Testis (tissue), 3 donors: ENCODE results near the gene PTPRK. TPM values are rescaled to one million over a fixed set of nuclear protein-coding genes. Genes with fewer than 3 reads are reported as not detected.

Source experiments
- DNase-seq: peaks from one replicate; pipeline ENCODE4 v3.0.0-alpha.2; 2019
- H3K27ac ChIP-seq, 2 donors: fragments of 200-600 bp; sonication (generic); one replicate each; pipeline ENCODE4 v1.5.1; 2019
- H3K27me3 ChIP-seq: fragments of 200-600 bp; sonication (generic); one replicate; pipeline ENCODE4 v1.5.1; 2019
- H3K36me3 ChIP-seq: fragments of 200-600 bp; sonication (generic); one replicate; pipeline ENCODE4 v1.5.1; 2017; ENCODE audit warnings: low read depth; ENCODE audit errors: missing control alignments
- H3K4me1 ChIP-seq: fragments of 200-600 bp; sonication (generic); one replicate; pipeline ENCODE4 v1.5.1; 2019
- H3K4me3 ChIP-seq, 2 donors: fragments of 200-600 bp; sonication (generic); one replicate each; pipeline ENCODE4 v1.5.1; 2017 to 2019
- H3K9me3 ChIP-seq: fragments of 200-600 bp; sonication (generic); one replicate; pipeline ENCODE4 v1.5.1; 2017
- POLR2A ChIP-seq: fragments of 450-650 bp; IDR thresholded peaks from one replicate; pipeline ENCODE4 v1.6.1; 2017; ENCODE audit warnings: antibody characterized with exemption, mild to moderate bottlenecking, moderate library complexity
- WGBS, 2 donors: methylation state at CpG; one replicate each; pipeline ENCODE4 v1.1.5; 2018; 5-methylcytosine and 5-hydroxymethylcytosine counted together
- intact Hi-C: fragments of 100-400 bp; cut with DNase I; formaldehyde crosslinking; loops from one replicate; pipeline ENCODE4 v1.15.1; 2023; ENCODE audit warnings: low total_unique reads
- polyA plus RNA-seq: library from polyadenylated mRNA; stranded (reverse); fragments of 350-450 nt; fragmentation: Illumina TruSeq; extraction: RNeasy Lipid Tissue Mini Kit (QIAGEN cat#74804); gene quantifications from one replicate; pipeline ENCODE4 v1.2.3, GENCODE V29; 2014; ENCODE audit warnings: low read depth, low replicate concordance; ENCODE audit not compliant: insufficient read depth
- total RNA-seq, 2 donors: library from RNA; depleted of rRNA; stranded (reverse); fragments of >200 nt; gene quantifications; one replicate each; pipeline ENCODE4 v1.2.3, GENCODE V29; 2016
- TF ChIP-seq, protein P1 (sequence below), 3 experiments: fragments of 450-650 bp in 2 of 3; fragments of 200-600 bp in 1 of 3; sonication (generic) in 1 of 3; IDR thresholded peaks; one replicate each; pipeline ENCODE4 v1.5.1; 2016 to 2019; ENCODE audit warnings: antibody characterized with exemption in 3 of 3, mild to moderate bottlenecking in 2 of 3, moderate library complexity in 1 of 3

PTPRK gene
- total and polyA plus RNA-seq, 3 donors from 2014 or later = 9.1 to 13.3 (median 12.5) TPM

- no peaks in the 10 kb centered on the region for H3K27me3 ChIP-seq
- 78 to 79% methylated on average over 3 of the region's 3 CpGs for WGBS, 2 donors
- no peak overlapping the region for H3K27ac ChIP-seq
- DNase-seq = no peak
- intact Hi-C loops = no loop called here
- H3K4me3 ChIP-seq = no peak overlapping the region
- TF ChIP-seq, protein P1, sequence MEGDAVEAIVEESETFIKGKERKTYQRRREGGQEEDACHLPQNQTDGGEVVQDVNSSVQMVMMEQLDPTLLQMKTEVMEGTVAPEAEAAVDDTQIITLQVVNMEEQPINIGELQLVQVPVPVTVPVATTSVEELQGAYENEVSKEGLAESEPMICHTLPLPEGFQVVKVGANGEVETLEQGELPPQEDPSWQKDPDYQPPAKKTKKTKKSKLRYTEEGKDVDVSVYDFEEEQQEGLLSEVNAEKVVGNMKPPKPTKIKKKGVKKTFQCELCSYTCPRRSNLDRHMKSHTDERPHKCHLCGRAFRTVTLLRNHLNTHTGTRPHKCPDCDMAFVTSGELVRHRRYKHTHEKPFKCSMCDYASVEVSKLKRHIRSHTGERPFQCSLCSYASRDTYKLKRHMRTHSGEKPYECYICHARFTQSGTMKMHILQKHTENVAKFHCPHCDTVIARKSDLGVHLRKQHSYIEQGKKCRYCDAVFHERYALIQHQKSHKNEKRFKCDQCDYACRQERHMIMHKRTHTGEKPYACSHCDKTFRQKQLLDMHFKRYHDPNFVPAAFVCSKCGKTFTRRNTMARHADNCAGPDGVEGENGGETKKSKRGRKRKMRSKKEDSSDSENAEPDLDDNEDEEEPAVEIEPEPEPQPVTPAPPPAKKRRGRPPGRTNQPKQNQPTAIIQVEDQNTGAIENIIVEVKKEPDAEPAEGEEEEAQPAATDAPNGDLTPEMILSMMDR (IDR thresholded peaks at IDR 0.05) = no peak
- H3K36me3 ChIP-seq = no peaks in the 10 kb centered on the region
- no peaks in the 10 kb centered on the region for H3K9me3 ChIP-seq
- no peaks in the 10 kb centered on the region for H3K4me1 ChIP-seq
These were observed 333.7 kb downstream of the PTPRK start for GRCh38 chr6:128186729-128187128.

DNA sequence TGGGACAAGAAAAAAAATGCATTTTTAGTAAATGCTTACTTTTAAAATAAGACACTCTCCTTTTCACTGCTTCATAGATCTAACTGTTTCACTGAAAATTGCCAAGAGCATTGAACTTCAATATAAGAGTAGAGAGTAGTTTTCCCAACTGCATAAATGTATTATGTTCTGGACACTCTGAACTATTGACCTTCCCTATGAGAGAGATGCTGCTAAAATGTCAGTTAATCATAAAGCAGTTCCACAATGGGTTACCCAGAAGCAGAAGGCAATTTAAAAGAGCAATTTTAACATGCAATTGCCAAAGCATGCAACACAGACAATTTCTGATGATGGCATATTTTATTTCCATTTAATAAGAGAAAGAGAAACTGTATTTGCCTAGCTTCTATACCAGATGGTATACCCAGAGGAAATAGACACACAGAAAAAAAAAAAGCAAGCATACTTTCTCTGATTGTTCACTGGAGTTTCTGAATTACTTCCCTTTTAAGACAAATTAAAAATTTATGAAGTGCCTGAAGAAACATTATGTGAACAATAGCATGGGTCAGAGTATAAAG lies 340.4 kb downstream of the PTPRK start:
- no peak overlapping the region for H3K4me3 ChIP-seq
- H3K36me3 ChIP-seq = no peaks in the 10 kb centered on the region
- no peaks in the 10 kb centered on the region for H3K27me3 ChIP-seq
- intact Hi-C loops = no loop called here
- no peaks in the 10 kb centered on the region for H3K9me3 ChIP-seq
- DNase-seq = no peak
- H3K4me1 ChIP-seq = no peaks in the 10 kb centered on the region
- no peak for TF ChIP-seq POLR2A
- TF ChIP-seq, protein P1 (IDR thresholded peaks at IDR 0.05) = no peak
- H3K27ac ChIP-seq = no peak overlapping the region

DNA sequence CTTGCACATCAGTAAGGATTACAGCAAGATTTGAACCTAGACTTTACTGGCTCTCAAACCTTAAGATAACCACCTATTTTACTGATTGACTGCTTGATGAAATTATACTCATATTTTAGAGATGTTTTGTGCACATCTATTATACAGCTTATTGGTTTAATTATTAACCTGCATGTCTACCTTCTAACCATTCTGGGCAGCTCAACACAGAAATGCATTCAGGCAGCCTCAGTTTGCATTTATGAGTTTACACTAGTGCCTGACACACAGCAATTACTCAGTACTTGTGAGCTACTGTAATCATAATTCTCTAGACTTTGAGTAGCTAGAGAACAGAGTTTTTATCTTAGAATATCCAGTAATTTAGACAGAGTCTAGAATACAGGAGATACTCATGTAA lies 345.7 kb downstream of the PTPRK start:
- H3K36me3 ChIP-seq = no peaks in the 10 kb centered on the region
- no peak for TF ChIP-seq POLR2A
- TF ChIP-seq, protein P1 (IDR thresholded peaks at IDR 0.05) = no peak
- H3K4me3 ChIP-seq = no peak overlapping the region
- intact Hi-C loops = no loop called here
- H3K27ac ChIP-seq = no peak overlapping the region
- no peak for DNase-seq
- H3K9me3 ChIP-seq = no peaks in the 10 kb centered on the region
- no peaks in the 10 kb centered on the region for H3K4me1 ChIP-seq
- no peaks in the 10 kb centered on the region for H3K27me3 ChIP-seq

GRCh38 chr6:128172752-128173682 lies 347.4 kb downstream of the PTPRK start:
- Histone ChIP-seq H3K4me1 (no peaks in the 10 kb centered on the region), H3K27me3 (no peaks in the 10 kb centered on the region), H3K27ac (no peak overlapping the region), H3K4me3 (no peak overlapping the region), H3K36me3 (no peaks in the 10 kb centered on the region), H3K9me3 (no peaks in the 10 kb centered on the region)
- intact Hi-C loops = no loop called here
- no peak for DNase-seq
- TF ChIP-seq POLR2A = no peak
- TF ChIP-seq, protein P1 (IDR thresholded peaks at IDR 0.05) = no peak
- WGBS, 2 donors = 81 to 85% methylated on average over 4 of the region's 4 CpGs

- TF ChIP-seq, protein P1 (IDR thresholded peaks at IDR 0.05) = no peak
- TF ChIP-seq POLR2A = no peak
- no peak for DNase-seq
- Histone ChIP-seq H3K9me3 (no peaks in the 10 kb centered on the region), H3K27ac (no peak overlapping the region), H3K4me1 (no peaks in the 10 kb centered on the region), H3K4me3 (no peak overlapping the region), H3K36me3 (no peaks in the 10 kb centered on the region), H3K27me3 (no peaks in the 10 kb centered on the region)
- intact Hi-C loops = no loop called here
These were observed 348.3 kb downstream of the PTPRK start for GRCh38 chr6:128172081-128172480.
